ENCODE results near the gene CCNT2. TPM values are rescaled to one million over a fixed set of nuclear protein-coding genes. Genes with fewer than 3 reads are reported as not detected.
A peak's percentile ranks its signal among the peaks of the same experiment; 100 is the strongest.

Gene CCNT2
- total RNA-seq, 2 experiments from 2014 or later: 32.8 to 45.1 TPM

DNA sequence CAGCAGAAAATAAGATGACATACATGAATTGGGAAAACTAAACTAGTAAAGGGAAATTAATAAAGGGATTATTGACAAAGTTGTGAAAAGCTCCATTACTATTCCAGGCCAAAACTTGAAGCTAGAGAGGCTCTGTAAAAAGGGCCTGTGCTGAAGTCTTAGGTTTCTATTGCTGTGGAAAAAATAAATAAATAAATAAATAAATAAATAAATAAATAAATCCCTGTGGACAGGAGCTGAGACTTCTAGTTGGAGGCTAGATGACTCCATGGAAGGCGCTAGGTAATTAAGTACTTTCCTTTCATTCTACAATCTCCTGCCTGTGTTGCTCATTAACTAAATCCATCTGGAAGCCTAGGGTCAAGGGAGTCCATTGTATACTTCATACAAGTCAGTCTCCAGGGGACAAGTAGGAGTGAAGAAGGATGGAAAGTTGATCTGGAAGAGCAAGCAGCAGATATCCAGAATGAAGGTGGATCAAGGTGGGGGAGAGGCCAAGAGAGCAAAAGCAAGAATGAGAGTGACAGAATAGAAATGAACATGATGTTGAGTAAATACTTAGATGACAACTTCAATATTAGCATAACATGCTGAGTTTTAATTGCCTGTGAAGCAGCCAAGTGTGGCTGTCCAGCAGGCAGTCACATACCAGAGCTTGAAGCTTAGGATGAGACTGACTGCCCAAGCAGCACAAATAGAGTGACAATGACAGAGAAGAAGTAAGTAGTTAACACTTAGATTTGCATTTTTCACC, 26.2 kb upstream of the CCNT2 start:
- no peaks in the 10 kb centered on the region for H3K4me1 ChIP-seq (ENCODE audit: insufficient read depth, low read length, poor library complexity, severe bottlenecking)
- ChIA-PET CTCF (ENCODE audit: unreplicated experiment) (no interaction called here), POLR2A (interaction anchor here (0.6 to 1.1 kb wide), 3 partner anchors 21 to 783 kb away, joined by 3 to 4 read pairs (median 3); no protein-coding TSS in a partner anchor)
- H3K9me2 ChIP-seq (ENCODE audit: insufficient read depth, low read length): no peaks in the 10 kb centered on the region
- H3K79me2 ChIP-seq (ENCODE audit: insufficient read depth, low read depth, low read length): no peaks in the 10 kb centered on the region; the same call in 1 of the 2 replicates
- H4K20me1 ChIP-seq (ENCODE audit: insufficient read depth, low read length): no peaks in the 10 kb centered on the region
- no TSS peak for BruUV-seq (replicated peaks)
- H3K4me2 ChIP-seq (ENCODE audit: low read length): no peak overlapping the region
- H3K36me3 ChIP-seq (ENCODE audit: insufficient read depth, low read length): no peaks in the 10 kb centered on the region
- no peak for DNase-seq (ENCODE audit: low spot score)
- intact Hi-C loops (cut with micrococcal nuclease; ENCODE audit: unreplicated experiment): loop anchor here (10.0 kb wide), 1 partner anchor 1008 kb away; no protein-coding TSS in a partner anchor
- TF ChIP-seq EZH2phosphoT487 (IDR thresholded peaks at IDR 0.05; ENCODE audit: borderline replicate concordance, low read depth, low read length): no peak
- TF ChIP-seq, protein P1, sequence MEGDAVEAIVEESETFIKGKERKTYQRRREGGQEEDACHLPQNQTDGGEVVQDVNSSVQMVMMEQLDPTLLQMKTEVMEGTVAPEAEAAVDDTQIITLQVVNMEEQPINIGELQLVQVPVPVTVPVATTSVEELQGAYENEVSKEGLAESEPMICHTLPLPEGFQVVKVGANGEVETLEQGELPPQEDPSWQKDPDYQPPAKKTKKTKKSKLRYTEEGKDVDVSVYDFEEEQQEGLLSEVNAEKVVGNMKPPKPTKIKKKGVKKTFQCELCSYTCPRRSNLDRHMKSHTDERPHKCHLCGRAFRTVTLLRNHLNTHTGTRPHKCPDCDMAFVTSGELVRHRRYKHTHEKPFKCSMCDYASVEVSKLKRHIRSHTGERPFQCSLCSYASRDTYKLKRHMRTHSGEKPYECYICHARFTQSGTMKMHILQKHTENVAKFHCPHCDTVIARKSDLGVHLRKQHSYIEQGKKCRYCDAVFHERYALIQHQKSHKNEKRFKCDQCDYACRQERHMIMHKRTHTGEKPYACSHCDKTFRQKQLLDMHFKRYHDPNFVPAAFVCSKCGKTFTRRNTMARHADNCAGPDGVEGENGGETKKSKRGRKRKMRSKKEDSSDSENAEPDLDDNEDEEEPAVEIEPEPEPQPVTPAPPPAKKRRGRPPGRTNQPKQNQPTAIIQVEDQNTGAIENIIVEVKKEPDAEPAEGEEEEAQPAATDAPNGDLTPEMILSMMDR (conservative IDR thresholded peaks at IDR 0.05; ENCODE audit: low read length): no peak
- H2AFZ ChIP-seq (ENCODE audit: low read length): no peak overlapping the region
- no peak overlapping the region for H3K27ac ChIP-seq (ENCODE audit: low read depth, low read length, poor library complexity, severe bottlenecking)
- H3K4me3 ChIP-seq (ENCODE audit: low read depth, low read length, poor library complexity, severe bottlenecking): no peak overlapping the region
- no peaks in the 10 kb centered on the region for H3K9me3 ChIP-seq (ENCODE audit: low read length)

DNA sequence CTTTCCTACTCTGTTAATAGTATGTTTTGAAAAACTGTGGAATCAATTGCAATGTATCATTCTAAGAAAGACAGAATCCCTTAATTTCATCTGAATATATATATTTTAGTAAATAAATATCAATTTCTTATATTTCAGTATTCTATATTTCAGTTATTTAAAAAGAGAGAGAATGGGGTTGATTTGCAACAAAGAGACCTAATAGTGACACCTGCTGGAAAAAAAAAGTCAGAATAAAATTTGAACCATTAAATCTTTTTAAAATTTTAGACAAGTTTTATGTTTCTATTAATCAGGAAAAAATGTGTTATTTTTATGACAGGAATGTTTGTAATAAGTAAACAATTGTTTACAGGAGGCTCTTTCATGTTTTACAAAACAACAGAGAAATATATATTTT, 20.7 kb upstream of the CCNT2 start:
- no peak overlapping the region for H3K4me3 ChIP-seq (ENCODE audit: low read depth, low read length, poor library complexity, severe bottlenecking)
- no peaks in the 10 kb centered on the region for H3K9me2 ChIP-seq (ENCODE audit: insufficient read depth, low read length)
- H3K9me3 ChIP-seq (ENCODE audit: low read length): no peaks in the 10 kb centered on the region
- CTCF ChIA-PET (ENCODE audit: unreplicated experiment): no interaction called here
- no TSS peak for BruUV-seq (replicated peaks)
- no peak overlapping the region for H3K4me2 ChIP-seq (ENCODE audit: low read length)
- H3K27ac ChIP-seq (ENCODE audit: low read depth, low read length, poor library complexity, severe bottlenecking): no peak overlapping the region
- no peaks in the 10 kb centered on the region for H3K79me2 ChIP-seq (ENCODE audit: insufficient read depth, low read depth, low read length)
- POLR2A ChIA-PET: interaction anchor here (0.7 to 1.4 kb wide), 2 partner anchors 238 to 347 kb away, joined by 3 to 4 read pairs; no protein-coding TSS in a partner anchor
- H3K4me1 ChIP-seq (ENCODE audit: insufficient read depth, low read length, poor library complexity, severe bottlenecking): no peaks in the 10 kb centered on the region
- TF ChIP-seq, protein P1 (conservative IDR thresholded peaks at IDR 0.05; ENCODE audit: low read length): peak; percentile 80
- no peak for TF ChIP-seq EZH2phosphoT487 (IDR thresholded peaks at IDR 0.05; ENCODE audit: borderline replicate concordance, low read depth, low read length)
- no peaks in the 10 kb centered on the region for H4K20me1 ChIP-seq (ENCODE audit: insufficient read depth, low read length)
- H2AFZ ChIP-seq (ENCODE audit: low read length): no peak overlapping the region
- intact Hi-C loops (cut with micrococcal nuclease; ENCODE audit: unreplicated experiment): loop anchor here (1.0 to 10.0 kb wide), 4 partner anchors 116 to 1013 kb away; no protein-coding TSS in a partner anchor
- H3K36me3 ChIP-seq (ENCODE audit: insufficient read depth, low read length): no peaks in the 10 kb centered on the region
- peak; percentile 26 for DNase-seq (ENCODE audit: low spot score)

DNA sequence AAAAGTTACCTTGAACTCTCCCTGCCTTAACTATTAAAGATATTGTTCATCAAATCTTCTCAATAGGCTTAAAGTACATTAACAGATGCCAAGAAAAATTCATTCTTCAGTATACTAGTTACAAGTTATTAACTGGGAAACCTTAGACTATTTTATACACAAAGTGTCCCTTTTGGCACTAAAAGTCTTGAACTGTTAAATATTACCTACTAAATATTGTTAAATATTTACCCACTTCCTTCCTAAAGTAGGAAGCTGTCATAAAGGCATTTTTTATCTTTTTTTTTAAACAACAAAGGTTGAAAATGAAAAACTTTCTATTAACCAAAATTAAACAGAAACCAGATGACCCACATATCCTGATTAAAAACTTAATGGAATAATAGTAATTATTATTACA, 19.4 kb upstream of the CCNT2 start:
- CTCF ChIA-PET (ENCODE audit: unreplicated experiment): no interaction called here

More for the DNA sequence above, 19.4 kb upstream of the CCNT2 start:
- Histone ChIP-seq H3K4me3 (ENCODE audit: low read depth, low read length, poor library complexity, severe bottlenecking) (no peak overlapping the region), H3K4me1 (ENCODE audit: insufficient read depth, low read length, poor library complexity, severe bottlenecking) (no peaks in the 10 kb centered on the region), H2AFZ (ENCODE audit: low read length) (no peak overlapping the region), H3K36me3 (ENCODE audit: insufficient read depth, low read length) (no peaks in the 10 kb centered on the region), H3K9me2 (ENCODE audit: insufficient read depth, low read length) (no peaks in the 10 kb centered on the region), H3K4me2 (ENCODE audit: low read length) (no peak overlapping the region), H4K20me1 (ENCODE audit: insufficient read depth, low read length) (no peaks in the 10 kb centered on the region), H3K9me3 (ENCODE audit: low read length) (no peaks in the 10 kb centered on the region), H3K79me2 (ENCODE audit: insufficient read depth, low read depth, low read length) (no peaks in the 10 kb centered on the region), H3K27ac (ENCODE audit: low read depth, low read length, poor library complexity, severe bottlenecking) (no peak overlapping the region)
- POLR2A ChIA-PET: no interaction called here
- intact Hi-C loops (cut with micrococcal nuclease; ENCODE audit: unreplicated experiment): loop anchor here (5.0 to 10.0 kb wide), 3 partner anchors 117 to 1014 kb away; no protein-coding TSS in a partner anchor
- no peak for TF ChIP-seq EZH2phosphoT487 (IDR thresholded peaks at IDR 0.05; ENCODE audit: borderline replicate concordance, low read depth, low read length)
- TF ChIP-seq, protein P1 (conservative IDR thresholded peaks at IDR 0.05; ENCODE audit: low read length): no peak
- DNase-seq (ENCODE audit: low spot score): no peak
- BruUV-seq (replicated peaks): no TSS peak

Data from OCI-LY7 (cell line).